Transverse colon (tissue), 4 donors: ENCODE data around the gene S100A2.
A peak's percentile ranks its signal among the peaks of the same experiment; 100 is the strongest.

Experiments
- CTCF ChIP-seq, 5 experiments: fragments of 200-600 bp in 3 of 5; fragments of 450-650 bp in 2 of 5; sonication (generic) in 3 of 5; IDR thresholded peaks; 1 replicate in 2 of 5; 2 replicates in 3 of 5; pipeline ENCODE4 v1.5.1; 2016 to 2017; ENCODE audit warnings: antibody characterized with exemption in 5 of 5, inconsistent platforms in 3 of 5, mild to moderate bottlenecking in 2 of 5, moderate library complexity in 1 of 5
- EP300 ChIP-seq: sonication (generic); formaldehyde crosslinking; IDR thresholded peaks from one replicate; pipeline ENCODE4 v1.6.1; 2017; ENCODE audit warnings: antibody characterized with exemption, low read depth
- POLR2A ChIP-seq: fragments of 450-650 bp; IDR thresholded peaks from one replicate; pipeline ENCODE4 v1.6.1; 2016; ENCODE audit warnings: antibody characterized with exemption, mild to moderate bottlenecking, moderate library complexity
- POLR2AphosphoS5 ChIP-seq, 3 donors: sonication (generic); formaldehyde crosslinking; IDR thresholded peaks; one replicate each; pipeline ENCODE4 v1.6.1; 2016; ENCODE audit warnings: antibody characterized with exemption in 3 of 3

- TF ChIP-seq CTCF (IDR thresholded peaks at IDR 0.05) (no peak), EP300 (no peak), POLR2A (no peak), POLR2AphosphoS5 (IDR thresholded peaks at IDR 0.05) (peak in 1 of 3 donors; percentile 8)
Observed at GRCh38 chr1:153614189-153614900, 48.7 kb upstream of the S100A2 start.
